Mesenchymal stem cell (in vitro differentiated cells and primary cell): ENCODE data around the gene RFC2.

Experiments
- DNase-seq: peaks from one replicate; pipeline ENCODE4 v3.0.0-alpha.2; 2013
- H2AFZ ChIP-seq: one replicate; pipeline ENCODE4 v1.6.1; 2013; ENCODE audit warnings: low read depth, mild to moderate bottlenecking, control low read depth, inconsistent platforms, low read length, moderate library complexity
- H2AK5ac ChIP-seq: 2 replicates; pipeline ENCODE4 v1.6.1; 2013; ENCODE audit warnings: low read length, moderate library complexity, mild to moderate bottlenecking, inconsistent platforms; ENCODE audit not compliant: severe bottlenecking
- H2BK120ac ChIP-seq: one replicate; pipeline ENCODE4 v1.6.1; 2013; ENCODE audit warnings: low read depth, mild to moderate bottlenecking, inconsistent platforms, low read length, moderate library complexity
- H2BK12ac ChIP-seq, 2 experiments: one replicate each; pipeline ENCODE4 v1.6.1; 2013; ENCODE audit warnings: inconsistent platforms in 2 of 2, low read length in 2 of 2, mild to moderate bottlenecking in 2 of 2, moderate library complexity in 2 of 2, control low read depth in 1 of 2
- H2BK15ac ChIP-seq: one replicate; pipeline ENCODE4 v1.6.1; 2013; ENCODE audit warnings: mild to moderate bottlenecking, low read depth, inconsistent platforms; ENCODE audit not compliant: poor library complexity, severe bottlenecking
- H2BK5ac ChIP-seq: 2 replicates; pipeline ENCODE4 v1.6.1; 2013; ENCODE audit warnings: low read depth, mild to moderate bottlenecking, low read length, control low read depth, inconsistent platforms; ENCODE audit not compliant: poor library complexity, severe bottlenecking
- H3K14ac ChIP-seq, 2 experiments: one replicate each; pipeline ENCODE4 v1.6.1; 2013; ENCODE audit warnings: inconsistent platforms in 2 of 2, low read length in 2 of 2, control low read depth in 1 of 2, mild to moderate bottlenecking in 1 of 2, moderate library complexity in 1 of 2
- H3K18ac ChIP-seq, 2 experiments: one replicate each; pipeline ENCODE4 v1.6.1; 2013; ENCODE audit warnings: inconsistent platforms in 2 of 2, low read length in 2 of 2, control low read depth in 1 of 2, low read depth in 1 of 2, mild to moderate bottlenecking in 1 of 2
- H3K23ac ChIP-seq, 2 experiments: one replicate each; pipeline ENCODE4 v1.6.1; 2013; ENCODE audit warnings: inconsistent platforms in 2 of 2, low read length in 2 of 2, mild to moderate bottlenecking in 2 of 2, moderate library complexity in 2 of 2, control low read depth in 1 of 2
- H3K27ac ChIP-seq: 2 replicates; pipeline ENCODE4 v1.5.1; 2013; ENCODE audit warnings: mild to moderate bottlenecking, moderate library complexity, low read length, control low read depth, inconsistent platforms; ENCODE audit not compliant: poor library complexity, severe bottlenecking
- H3K27me3 ChIP-seq, 2 experiments: 2 replicates each; pipeline versions ENCODE4 v1.6.1 to v1.7.0; 2013; ENCODE audit warnings: low read length in 2 of 2, mild to moderate bottlenecking in 2 of 2, moderate library complexity in 2 of 2, control low read depth in 1 of 2, inconsistent platforms in 1 of 2; ENCODE audit not compliant: control insufficient read depth in 1 of 2, insufficient read depth in 1 of 2
- H3K36me3 ChIP-seq, 2 experiments: 2 replicates each; pipeline versions ENCODE4 v1.6.1 to v1.7.0; 2013; ENCODE audit warnings: low read length in 2 of 2, control low read depth in 1 of 2, inconsistent platforms in 1 of 2, low read depth in 1 of 2, mild to moderate bottlenecking in 1 of 2; ENCODE audit not compliant: insufficient read depth in 2 of 2, control insufficient read depth in 1 of 2
- H3K4ac ChIP-seq, 2 experiments: one replicate each; pipeline ENCODE4 v1.6.1; 2013; ENCODE audit warnings: inconsistent platforms in 2 of 2, low read length in 2 of 2, mild to moderate bottlenecking in 2 of 2, moderate library complexity in 2 of 2, control low read depth in 1 of 2, low read depth in 1 of 2
- H3K4me1 ChIP-seq: 2 replicates; pipeline ENCODE4 v1.6.1; 2013; ENCODE audit warnings: low read depth, low read length, control low read depth; ENCODE audit not compliant: control insufficient read depth, insufficient read depth
- H3K4me2 ChIP-seq: 2 replicates; pipeline ENCODE4 v1.6.1; 2013; ENCODE audit warnings: low read length, mild to moderate bottlenecking, inconsistent platforms; ENCODE audit not compliant: poor library complexity, severe bottlenecking
- H3K4me3 ChIP-seq, 2 experiments: 2 replicates each; pipeline versions ENCODE4 v1.5.1 to v1.7.0; 2013; ENCODE audit warnings: low read length in 2 of 2, mild to moderate bottlenecking in 2 of 2, control low read depth in 1 of 2, low read depth in 1 of 2; ENCODE audit not compliant: insufficient read depth in 1 of 2
- H3K79me1 ChIP-seq: replicated peaks from 2 replicates; pipeline ENCODE4 v1.6.1; 2013; ENCODE audit warnings: mild to moderate bottlenecking, control low read depth, low read length, inconsistent platforms; ENCODE audit not compliant: poor library complexity, severe bottlenecking
- H3K9ac ChIP-seq: 2 replicates; pipeline ENCODE4 v1.7.0; 2013; ENCODE audit warnings: mild to moderate bottlenecking, low read length, moderate library complexity
- H3K9me3 ChIP-seq: 2 replicates; pipeline ENCODE4 v1.7.0; 2013; ENCODE audit warnings: mild to moderate bottlenecking, low read length; ENCODE audit not compliant: control insufficient read depth
- H4K8ac ChIP-seq: one replicate; pipeline ENCODE4 v1.6.1; 2013; ENCODE audit warnings: inconsistent platforms, mild to moderate bottlenecking, low read length, moderate library complexity
- H4K91ac ChIP-seq: one replicate; pipeline ENCODE4 v1.6.1; 2013; ENCODE audit warnings: mild to moderate bottlenecking, low read length, inconsistent platforms
- whole genome bisulfite sequencing: methylation state at CpG from one replicate; pipeline ENCODE4 v1.1.7; 2013; ENCODE audit warnings: mixed read lengths; 5-methylcytosine and 5-hydroxymethylcytosine counted together

Gene RFC2

GRCh38 chr7:74292757-74293576 is 38.8 kb upstream of the RFC2 start:
- H2BK15ac ChIP-seq, result no peak overlapping the region
- no peak overlapping the region for H3K27ac ChIP-seq
- H4K8ac ChIP-seq, result peak overlapping the region; percentile 45
- peak overlapping the region in 1 of 2 experiments; percentile 15 for H3K4ac ChIP-seq
- H3K14ac ChIP-seq, result peak overlapping the region in 1 of 2 experiments; percentile 61
- H2BK12ac ChIP-seq, result no peak overlapping the region
- no peak overlapping the region for H3K9ac ChIP-seq
- H3K36me3 ChIP-seq, result peaks cover 0 to 13% of the 10 kb centered on the region in 2 experiments
- H3K79me1 ChIP-seq, result peaks cover 26% of the 10 kb centered on the region
- no peak overlapping the region for H3K4me3 ChIP-seq
- H3K9me3 ChIP-seq, result peaks cover 2% of the 10 kb centered on the region
- no peak overlapping the region for H3K4me2 ChIP-seq
- no peak overlapping the region for H2BK5ac ChIP-seq
- no peak for DNase-seq
- H3K4me1 ChIP-seq, result peaks cover 28% of the 10 kb centered on the region
- peak overlapping the region in 1 of 2 experiments; percentile 53 for H3K18ac ChIP-seq
- no peak overlapping the region for H2AFZ ChIP-seq
- peak overlapping the region in 1 of 2 experiments; percentile 38 for H3K23ac ChIP-seq
- no peaks in the 10 kb centered on the region for H3K27me3 ChIP-seq
- H2BK120ac ChIP-seq, result no peak overlapping the region
- H2AK5ac ChIP-seq, result no peak overlapping the region
- 92% methylated on average over 14 of the region's 18 CpGs for WGBS
- H4K91ac ChIP-seq, result peak overlapping the region; percentile 18

GRCh38 chr7:74291535-74291934 is 37.3 kb upstream of the RFC2 start:
- Histone ChIP-seq H2AK5ac (no peak overlapping the region), H3K23ac (peak overlapping the region in 1 of 2 experiments; percentile 67), H3K4me1 (peaks cover 28% of the 10 kb centered on the region), H3K79me1 (peaks cover 15% of the 10 kb centered on the region), H3K18ac (peak overlapping the region in 1 of 2 experiments; percentile 25), H3K27ac (no peak overlapping the region), H3K4me3 (no peak overlapping the region), H3K4ac (no peak overlapping the region), H3K27me3 (no peaks in the 10 kb centered on the region), H3K36me3 (peaks cover 0 to 7% of the 10 kb centered on the region in 2 experiments), H3K9ac (no peak overlapping the region), H4K91ac (peak overlapping the region; percentile 3), H2BK120ac (no peak overlapping the region), H2AFZ (no peak overlapping the region), H2BK12ac (peak overlapping the region in 1 of 2 experiments; percentile 21), H2BK15ac (no peak overlapping the region), H3K9me3 (no peaks in the 10 kb centered on the region), H3K4me2 (no peak overlapping the region), H2BK5ac (no peak overlapping the region), H4K8ac (no peak overlapping the region), H3K14ac (peak overlapping the region in 1 of 2 experiments; percentile 41)
- 69% methylated on average over 5 of the region's 5 CpGs for WGBS
- no peak for DNase-seq

GRCh38 chr7:74290981-74291441 is 36.8 kb upstream of the RFC2 start:
- Histone ChIP-seq H4K91ac (no peak overlapping the region), H3K36me3 (peaks cover 0 to 4% of the 10 kb centered on the region in 2 experiments), H3K4me2 (peak overlapping the region; percentile 19), H2BK5ac (no peak overlapping the region), H3K9ac (peak overlapping the region; percentile 91), H2BK12ac (no peak overlapping the region), H3K18ac (no peak overlapping the region), H3K4me1 (peaks cover 28% of the 10 kb centered on the region), H4K8ac (no peak overlapping the region), H3K23ac (peak overlapping the region in 1 of 2 experiments; percentile 27), H3K9me3 (no peaks in the 10 kb centered on the region), H2AFZ (no peak overlapping the region), H2BK15ac (no peak overlapping the region), H3K27ac (no peak overlapping the region), H2BK120ac (no peak overlapping the region), H3K4me3 (peak overlapping the region in 1 of 2 experiments; percentile 95), H2AK5ac (no peak overlapping the region), H3K79me1 (peaks cover 15% of the 10 kb centered on the region), H3K27me3 (no peaks in the 10 kb centered on the region), H3K4ac (no peak overlapping the region), H3K14ac (peak overlapping the region in 1 of 2 experiments; percentile 41)
- no peak for DNase-seq
- 52% methylated on average over 10 of the region's 10 CpGs for WGBS

- Histone ChIP-seq H3K23ac (no peak overlapping the region), H2AK5ac (no peak overlapping the region), H3K4me2 (peak overlapping the region; percentile 85), H3K9me3 (no peaks in the 10 kb centered on the region), H3K79me1 (peaks cover 14% of the 10 kb centered on the region), H3K36me3 (peaks cover 0 to 4% of the 10 kb centered on the region in 2 experiments), H3K18ac (peak overlapping the region; percentile 86 to 97), H2BK12ac (peak overlapping the region in 1 of 2 experiments; percentile 51), H3K9ac (peak overlapping the region; percentile 91), H3K27ac (no peak overlapping the region), H3K14ac (peak overlapping the region in 1 of 2 experiments; percentile 94), H2AFZ (no peak overlapping the region), H2BK15ac (no peak overlapping the region), H2BK120ac (no peak overlapping the region), H4K91ac (no peak overlapping the region), H3K4me3 (peak overlapping the region; percentile 93 to 95), H3K27me3 (no peaks in the 10 kb centered on the region), H3K4me1 (peaks cover 28% of the 10 kb centered on the region), H2BK5ac (no peak overlapping the region), H4K8ac (no peak overlapping the region), H3K4ac (peak overlapping the region; percentile 3 to 81)
- WGBS, result 20% methylated on average over 9 of the region's 9 CpGs
- DNase-seq, result no peak
Observed at GRCh38 chr7:74290553-74290950, 36.4 kb upstream of the RFC2 start.
